ENCODE data around the gene NUDC. TPM values are rescaled to one million over a fixed set of nuclear protein-coding genes. Genes with fewer than 3 reads are reported as not detected.

Gene NUDC
- total and polyA plus RNA-seq, 9 of the 15 experiments (the other 6 are each of a cell fraction or from before 2014, with no cell fraction given) = 9.8 to 234 (median 149) TPM

DNA sequence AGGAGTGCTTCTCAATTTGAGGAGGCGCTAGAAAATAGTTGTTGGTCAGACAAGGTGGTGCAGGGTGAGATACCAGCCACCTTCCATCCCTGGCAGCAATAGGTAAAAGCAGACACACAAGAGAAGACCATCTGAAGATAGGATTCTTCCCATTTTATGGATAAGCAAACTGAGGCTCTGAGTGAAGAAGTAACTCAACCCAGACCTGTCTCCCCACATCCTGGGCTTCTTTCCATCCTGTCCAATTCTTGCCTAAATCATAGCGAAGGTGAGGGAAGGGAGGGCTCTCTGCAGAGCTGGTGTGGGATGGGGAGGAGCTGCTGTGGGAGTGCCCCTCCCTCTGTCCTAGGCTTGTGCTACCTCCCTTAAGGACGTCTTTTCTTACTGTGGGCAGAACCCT lies 50.0 kb downstream of the NUDC start (continued):
- TF ChIP-seq, protein P1, sequence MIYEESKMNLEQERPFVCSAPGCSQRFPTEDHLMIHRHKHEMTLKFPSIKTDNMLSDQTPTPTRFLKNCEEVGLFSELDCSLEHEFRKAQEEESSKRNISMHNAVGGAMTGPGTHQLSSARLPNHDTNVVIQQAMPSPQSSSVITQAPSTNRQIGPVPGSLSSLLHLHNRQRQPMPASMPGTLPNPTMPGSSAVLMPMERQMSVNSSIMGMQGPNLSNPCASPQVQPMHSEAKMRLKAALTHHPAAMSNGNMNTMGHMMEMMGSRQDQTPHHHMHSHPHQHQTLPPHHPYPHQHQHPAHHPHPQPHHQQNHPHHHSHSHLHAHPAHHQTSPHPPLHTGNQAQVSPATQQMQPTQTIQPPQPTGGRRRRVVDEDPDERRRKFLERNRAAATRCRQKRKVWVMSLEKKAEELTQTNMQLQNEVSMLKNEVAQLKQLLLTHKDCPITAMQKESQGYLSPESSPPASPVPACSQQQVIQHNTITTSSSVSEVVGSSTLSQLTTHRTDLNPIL (CRISPR knock-in tag; IDR thresholded peaks at IDR 0.05) = no peak
- TF ChIP-seq ZNF830 (CRISPR knock-in tag; IDR thresholded peaks at IDR 0.05) (no peak), CBX1 (IDR thresholded peaks at IDR 0.05; ENCODE audit: low read depth) (peak; percentile 70; the same call in 1 of the 2 replicates), RBM25 (IDR thresholded peaks at IDR 0.05; ENCODE audit: low read depth, low read length, severe bottlenecking) (peak; percentile 97), ZNF239 (CRISPR knock-in tag; IDR thresholded peaks at IDR 0.05) (no peak), WHSC1 (IDR thresholded peaks at IDR 0.05; ENCODE audit: low read length) (no peak), SMAD3 (CRISPR knock-in tag; conservative IDR thresholded peaks at IDR 0.05) (no peak), NFATC3 (IDR thresholded peaks at IDR 0.05) (no peak), KLF1 (tag; IDR thresholded peaks at IDR 0.05) (no peak), MYNN (IDR thresholded peaks at IDR 0.05) (no peak), MYNN (CRISPR knock-in tag; IDR thresholded peaks at IDR 0.05) (no peak), ZBTB43 (CRISPR knock-in tag; IDR thresholded peaks at IDR 0.05) (no peak), ESRRB (CRISPR knock-in tag; IDR thresholded peaks at IDR 0.05; ENCODE audit: borderline replicate concordance) (no peak), TRIM24 (IDR thresholded peaks at IDR 0.05) (no peak), HDAC2 (IDR thresholded peaks at IDR 0.05) (peak; percentile 31; the same call in 1 of the 2 replicates), NBN (IDR thresholded peaks at IDR 0.05; ENCODE audit: low read depth) (no peak), CREBBP (IDR thresholded peaks at IDR 0.05; ENCODE audit: low read depth, low read length) (no peak), HDAC3 (IDR thresholded peaks at IDR 0.05; ENCODE audit: borderline replicate concordance, partially characterized antibody) (no peak)
- TF ChIP-seq, protein P2, sequence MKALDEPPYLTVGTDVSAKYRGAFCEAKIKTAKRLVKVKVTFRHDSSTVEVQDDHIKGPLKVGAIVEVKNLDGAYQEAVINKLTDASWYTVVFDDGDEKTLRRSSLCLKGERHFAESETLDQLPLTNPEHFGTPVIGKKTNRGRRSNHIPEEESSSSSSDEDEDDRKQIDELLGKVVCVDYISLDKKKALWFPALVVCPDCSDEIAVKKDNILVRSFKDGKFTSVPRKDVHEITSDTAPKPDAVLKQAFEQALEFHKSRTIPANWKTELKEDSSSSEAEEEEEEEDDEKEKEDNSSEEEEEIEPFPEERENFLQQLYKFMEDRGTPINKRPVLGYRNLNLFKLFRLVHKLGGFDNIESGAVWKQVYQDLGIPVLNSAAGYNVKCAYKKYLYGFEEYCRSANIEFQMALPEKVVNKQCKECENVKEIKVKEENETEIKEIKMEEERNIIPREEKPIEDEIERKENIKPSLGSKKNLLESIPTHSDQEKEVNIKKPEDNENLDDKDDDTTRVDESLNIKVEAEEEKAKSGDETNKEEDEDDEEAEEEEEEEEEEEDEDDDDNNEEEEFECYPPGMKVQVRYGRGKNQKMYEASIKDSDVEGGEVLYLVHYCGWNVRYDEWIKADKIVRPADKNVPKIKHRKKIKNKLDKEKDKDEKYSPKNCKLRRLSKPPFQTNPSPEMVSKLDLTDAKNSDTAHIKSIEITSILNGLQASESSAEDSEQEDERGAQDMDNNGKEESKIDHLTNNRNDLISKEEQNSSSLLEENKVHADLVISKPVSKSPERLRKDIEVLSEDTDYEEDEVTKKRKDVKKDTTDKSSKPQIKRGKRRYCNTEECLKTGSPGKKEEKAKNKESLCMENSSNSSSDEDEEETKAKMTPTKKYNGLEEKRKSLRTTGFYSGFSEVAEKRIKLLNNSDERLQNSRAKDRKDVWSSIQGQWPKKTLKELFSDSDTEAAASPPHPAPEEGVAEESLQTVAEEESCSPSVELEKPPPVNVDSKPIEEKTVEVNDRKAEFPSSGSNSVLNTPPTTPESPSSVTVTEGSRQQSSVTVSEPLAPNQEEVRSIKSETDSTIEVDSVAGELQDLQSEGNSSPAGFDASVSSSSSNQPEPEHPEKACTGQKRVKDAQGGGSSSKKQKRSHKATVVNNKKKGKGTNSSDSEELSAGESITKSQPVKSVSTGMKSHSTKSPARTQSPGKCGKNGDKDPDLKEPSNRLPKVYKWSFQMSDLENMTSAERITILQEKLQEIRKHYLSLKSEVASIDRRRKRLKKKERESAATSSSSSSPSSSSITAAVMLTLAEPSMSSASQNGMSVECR (CRISPR knock-in tag; IDR thresholded peaks at IDR 0.05) = no peak
